PC-3 (cell line): ENCODE data around the gene PLEKHA6. TPM values are rescaled to one million over a fixed set of nuclear protein-coding genes. Genes with fewer than 3 reads are reported as not detected.

Source experiments
- ATAC-seq: fragments of 200-7000 bp; cut with Tn5 transposase; 2 replicates; pipeline ENCODE4 v1.9.1; 2020; ENCODE audit warnings: mild to moderate bottlenecking, moderate library complexity
- BruUV-seq: library from RNA; stranded (reverse); fragments of 400-500 nt; replicated peaks from 2 replicates; lab custom pipeline; 2021; lab: Mats Ljungman, UMichigan
- CTCF ChIA-PET: fragments of 300-600 bp; sonication (Branson Sonifier 250); formaldehyde crosslinking; loops from one replicate; lab custom pipeline; 2022; ENCODE audit warnings: antibody characterized with exemption; lab: Charles Lee
- POLR2A ChIA-PET: fragments of 300-600 bp; sonication (Branson Sonifier 250); formaldehyde crosslinking; loops from one replicate; lab custom pipeline; 2022; ENCODE audit warnings: antibody characterized with exemption; ENCODE audit not compliant: unreplicated experiment; lab: Charles Lee
- DNase-seq: peaks from one replicate; pipeline ENCODE4 v3.0.0-alpha.2; 2015
- H2AFZ ChIP-seq: fragments of 300-600 bp; sonication (generic); 2 replicates; pipeline ENCODE4 v1.6.0; 2016; ENCODE audit warnings: antibody characterized with exemption, low read length
- H3F3A ChIP-seq: fragments of 300-600 bp; sonication (generic); one replicate; pipeline ENCODE4 v1.6.0; 2017; ENCODE audit warnings: antibody characterized with exemption, low read length, control low read depth, mild to moderate bottlenecking; ENCODE audit not compliant: unreplicated experiment
- H3K27ac ChIP-seq: fragments of 300-600 bp; sonication (generic); 2 replicates; pipeline ENCODE4 v1.5.1; 2016; ENCODE audit warnings: mild to moderate bottlenecking, low read length
- H3K27me3 ChIP-seq: fragments of 300-600 bp; sonication (generic); 2 replicates; pipeline ENCODE4 v1.6.1; 2016; ENCODE audit warnings: low read length, mixed read lengths
- H3K36me3 ChIP-seq: fragments of 300-600 bp; sonication (generic); 2 replicates; pipeline ENCODE4 v1.6.1; 2016; ENCODE audit warnings: low read depth, mixed run types, low read length, mixed read lengths
- H3K4me1 ChIP-seq: fragments of 300-600 bp; sonication (generic); 2 replicates; pipeline ENCODE4 v1.5.1; 2016; ENCODE audit warnings: low read length; ENCODE audit not compliant: insufficient read depth
- H3K4me2 ChIP-seq: fragments of 300-600 bp; sonication (generic); 2 replicates; pipeline ENCODE4 v1.6.0; 2016; ENCODE audit warnings: low read length
- H3K4me3 ChIP-seq: fragments of 300-600 bp; sonication (generic); 2 replicates; pipeline ENCODE4 v1.5.1; 2016; ENCODE audit warnings: mild to moderate bottlenecking, low read length, mixed read lengths
- H3K79me2 ChIP-seq: fragments of 300-600 bp; sonication (generic); 2 replicates; pipeline ENCODE4 v1.6.1; 2017; ENCODE audit warnings: low read length, mixed read lengths
- H3K9ac ChIP-seq: fragments of 300-600 bp; sonication (generic); 2 replicates; pipeline ENCODE4 v1.6.0; 2016; ENCODE audit warnings: mild to moderate bottlenecking, low read length
- H3K9me2 ChIP-seq: fragments of 300-600 bp; sonication (generic); replicated peaks from 2 replicates; pipeline ENCODE4 v1.6.1; 2016; ENCODE audit warnings: mixed run types, low read length, mixed read lengths
- H3K9me3 ChIP-seq: fragments of 300-600 bp; sonication (generic); 2 replicates; pipeline ENCODE4 v1.6.1; 2016; ENCODE audit warnings: low read length, mixed read lengths
- H4K20me1 ChIP-seq: fragments of 300-600 bp; sonication (generic); 2 replicates; pipeline ENCODE4 v1.6.1; 2016; ENCODE audit warnings: low read length, mixed read lengths
- EZH2 ChIP-seq: fragments of 300-600 bp; sonication (generic); IDR thresholded peaks from one replicate; pipeline ENCODE4 v1.6.1; 2017; ENCODE audit warnings: antibody characterized with exemption, mild to moderate bottlenecking, low read length; ENCODE audit not compliant: unreplicated experiment
- EZH2phosphoT487 ChIP-seq: fragments of 300-600 bp; sonication (generic); IDR thresholded peaks from 2 replicates; pipeline ENCODE4 v1.6.1; 2018; ENCODE audit warnings: mild to moderate bottlenecking, antibody characterized with exemption, low read length, borderline replicate concordance
- intact Hi-C: fragments of 100-400 bp; cut with micrococcal nuclease; formaldehyde crosslinking; loops from 2 replicates; pipeline ENCODE4 v1.9.0; 2023
- total RNA-seq: library from RNA; depleted of rRNA; stranded (reverse); fragments of >200 nt; gene quantifications from 2 replicates; pipeline ENCODE4 v1.2.3, GENCODE V29; 2014
- TF ChIP-seq, protein P1 (sequence below): fragments of 300-600 bp; sonication (generic); conservative IDR thresholded peaks from 2 replicates; pipeline ENCODE4 v1.5.1; 2017; ENCODE audit warnings: antibody characterized with exemption, low read depth, mild to moderate bottlenecking, low read length

PLEKHA6 gene
- total RNA-seq, 1 experiment from 2014 or later, result 53.8 TPM

DNA sequence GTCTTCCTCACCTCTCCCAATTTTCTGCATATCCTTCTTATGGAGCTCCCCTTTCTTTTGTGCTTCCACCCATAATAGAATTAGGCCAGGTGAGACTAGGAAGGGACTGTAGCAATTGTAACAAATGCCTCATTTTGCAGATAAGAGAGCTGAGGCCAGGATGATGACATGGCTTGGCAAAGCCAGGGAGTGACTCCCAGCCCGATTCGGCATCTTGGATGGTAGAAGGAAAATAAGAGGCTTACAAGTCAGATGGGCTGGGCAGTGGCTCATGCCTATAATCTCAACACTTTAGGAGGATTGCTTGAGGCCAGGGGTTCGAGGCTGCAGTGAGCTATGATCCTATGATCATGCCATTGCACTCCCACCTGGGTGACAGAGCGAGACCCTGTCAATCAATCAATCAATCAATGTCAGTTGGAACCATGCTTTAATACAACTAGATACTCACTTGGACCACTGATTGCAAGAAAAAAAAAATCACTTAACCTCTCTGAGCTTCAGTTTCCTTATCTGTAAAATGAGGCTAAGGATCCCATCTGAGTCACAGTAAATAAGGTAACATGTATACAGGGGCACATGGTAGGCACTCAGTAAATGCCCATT, 51.6 kb downstream of the PLEKHA6 start:
- TF ChIP-seq EZH2 (no peak), EZH2phosphoT487 (no peak)
- TF ChIP-seq, protein P1, sequence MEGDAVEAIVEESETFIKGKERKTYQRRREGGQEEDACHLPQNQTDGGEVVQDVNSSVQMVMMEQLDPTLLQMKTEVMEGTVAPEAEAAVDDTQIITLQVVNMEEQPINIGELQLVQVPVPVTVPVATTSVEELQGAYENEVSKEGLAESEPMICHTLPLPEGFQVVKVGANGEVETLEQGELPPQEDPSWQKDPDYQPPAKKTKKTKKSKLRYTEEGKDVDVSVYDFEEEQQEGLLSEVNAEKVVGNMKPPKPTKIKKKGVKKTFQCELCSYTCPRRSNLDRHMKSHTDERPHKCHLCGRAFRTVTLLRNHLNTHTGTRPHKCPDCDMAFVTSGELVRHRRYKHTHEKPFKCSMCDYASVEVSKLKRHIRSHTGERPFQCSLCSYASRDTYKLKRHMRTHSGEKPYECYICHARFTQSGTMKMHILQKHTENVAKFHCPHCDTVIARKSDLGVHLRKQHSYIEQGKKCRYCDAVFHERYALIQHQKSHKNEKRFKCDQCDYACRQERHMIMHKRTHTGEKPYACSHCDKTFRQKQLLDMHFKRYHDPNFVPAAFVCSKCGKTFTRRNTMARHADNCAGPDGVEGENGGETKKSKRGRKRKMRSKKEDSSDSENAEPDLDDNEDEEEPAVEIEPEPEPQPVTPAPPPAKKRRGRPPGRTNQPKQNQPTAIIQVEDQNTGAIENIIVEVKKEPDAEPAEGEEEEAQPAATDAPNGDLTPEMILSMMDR, result no peak
- CTCF ChIA-PET, result no interaction called here
- Histone ChIP-seq H3K27me3 (no peaks in the 10 kb centered on the region), H4K20me1 (0 out of 2 replicates have a peak, but pooled peaks cover 4% of the 10 kb centered on the region), H3K9me3 (no peaks in the 10 kb centered on the region), H2AFZ (no peak overlapping the region), H3K4me1 (peaks cover 20% of the 10 kb centered on the region), H3K4me3 (no peak overlapping the region), H3K79me2 (peaks cover 73% of the 10 kb centered on the region), H3K9ac (no peak overlapping the region), H3K27ac (no peak overlapping the region), H3K4me2 (no peak overlapping the region), H3F3A (no peaks in the 10 kb centered on the region), H3K9me2 (no peaks in the 10 kb centered on the region), H3K36me3 (no peaks in the 10 kb centered on the region)
- POLR2A ChIA-PET, result interaction anchor here (0.6 kb wide), 2 partner anchors 14 to 16 kb away, joined by 3 to 6 read pairs; no protein-coding TSS in a partner anchor
- intact Hi-C loops, result no loop called here
- no peak for DNase-seq
- ATAC-seq, result no peak
- BruUV-seq, result no TSS peak

GRCh38 chr1:204307334-204307883, 52.3 kb downstream of the PLEKHA6 start:
- Histone ChIP-seq H3K79me2 (peaks cover 78% of the 10 kb centered on the region), H3K9ac (no peak overlapping the region), H3F3A (no peaks in the 10 kb centered on the region), H3K9me2 (no peaks in the 10 kb centered on the region), H3K4me1 (peaks cover 20% of the 10 kb centered on the region), H4K20me1 (0 out of 2 replicates have a peak, but pooled peaks cover 4% of the 10 kb centered on the region), H3K27ac (no peak overlapping the region), H2AFZ (no peak overlapping the region), H3K27me3 (no peaks in the 10 kb centered on the region), H3K9me3 (no peaks in the 10 kb centered on the region), H3K4me2 (no peak overlapping the region), H3K36me3 (no peaks in the 10 kb centered on the region), H3K4me3 (no peak overlapping the region)
- DNase-seq (no peak), ATAC-seq (peak; percentile 21; the same call in 1 of the 2 replicates)
- ChIA-PET CTCF (no interaction called here), POLR2A (interaction anchor here (0.6 kb wide), 2 partner anchors 13 to 17 kb away, joined by 3 to 6 read pairs; no protein-coding TSS in a partner anchor)
- intact Hi-C loops, result no loop called here
- BruUV-seq, result no TSS peak
- TF ChIP-seq EZH2 (no peak), EZH2phosphoT487 (no peak)
- TF ChIP-seq, protein P1, result no peak

- DNase-seq (no peak), ATAC-seq (no peak)
- intact Hi-C loops, result no loop called here
- H3K9me2 ChIP-seq, result no peaks in the 10 kb centered on the region
- no peaks in the 10 kb centered on the region for H3F3A ChIP-seq
- H2AFZ ChIP-seq, result no peak overlapping the region
- ChIA-PET CTCF (no interaction called here), POLR2A (no interaction called here)
- H3K4me3 ChIP-seq, result no peak overlapping the region
- H3K79me2 ChIP-seq, result peaks cover 84% of the 10 kb centered on the region
- H3K9me3 ChIP-seq, result no peaks in the 10 kb centered on the region
- H3K36me3 ChIP-seq, result no peaks in the 10 kb centered on the region
- H3K4me2 ChIP-seq, result no peak overlapping the region
- peaks cover 32% of the 10 kb centered on the region for H3K4me1 ChIP-seq
- no peak overlapping the region for H3K9ac ChIP-seq
- no peaks in the 10 kb centered on the region for H3K27me3 ChIP-seq
- BruUV-seq, result no TSS peak
- H4K20me1 ChIP-seq, result 0 out of 2 replicates have a peak, but pooled peaks cover 4% of the 10 kb centered on the region
- no peak overlapping the region for H3K27ac ChIP-seq
- TF ChIP-seq EZH2 (no peak), EZH2phosphoT487 (no peak)
- TF ChIP-seq, protein P1, result no peak
Measured at GRCh38 chr1:204306076-204306475, 53.7 kb downstream of the PLEKHA6 start.
